Upper lobe of left lung (tissue), 4 donors: ENCODE measurements around the gene NEDD4L.

Experiments
- CTCF ChIP-seq, 6 experiments: fragments of 450-650 bp in 4 of 6; fragments of 200-600 bp in 2 of 6; sonication (generic) in 2 of 6; IDR thresholded peaks; one replicate each; pipeline ENCODE4 v1.5.1; 2016 to 2019; ENCODE audit warnings: antibody characterized with exemption in 6 of 6
- EP300 ChIP-seq, 4 donors: sonication (generic); formaldehyde crosslinking; IDR thresholded peaks; one replicate each; pipeline ENCODE4 v1.5.1; 2017; ENCODE audit warnings: antibody characterized with exemption in 4 of 4, control low read depth in 2 of 4
- POLR2A ChIP-seq, 4 donors: fragments of 450-650 bp; IDR thresholded peaks; one replicate each; pipeline ENCODE4 v1.5.1; 2016 to 2017; ENCODE audit warnings: antibody characterized with exemption in 4 of 4, mild to moderate bottlenecking in 2 of 4
- POLR2AphosphoS5 ChIP-seq, 2 donors: sonication (generic); formaldehyde crosslinking; IDR thresholded peaks; one replicate each; pipeline ENCODE4 v1.5.1; 2017; ENCODE audit warnings: antibody characterized with exemption in 2 of 2

DNA sequence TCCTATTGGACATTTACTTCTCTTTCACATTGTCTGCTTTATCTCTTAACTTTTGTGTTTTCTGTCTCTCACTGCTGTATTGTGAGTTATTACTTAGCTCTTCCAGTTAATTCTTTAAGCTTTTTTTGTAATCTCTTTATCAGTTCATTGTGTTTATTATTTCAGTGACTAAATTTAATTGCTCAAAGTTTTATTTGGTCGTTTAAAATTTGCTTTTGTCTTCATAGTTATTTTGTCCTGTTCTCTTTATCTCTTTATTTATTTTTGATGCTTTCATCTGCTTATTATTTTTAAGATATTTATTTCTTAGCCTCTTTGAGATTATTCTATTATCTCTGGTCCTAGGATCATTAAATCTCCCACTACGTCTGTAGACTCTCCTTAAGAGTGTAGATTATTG lies 316.3 kb downstream of the NEDD4L start:
- TF ChIP-seq POLR2A (IDR thresholded peaks at IDR 0.05) (no peak), EP300 (IDR thresholded peaks at IDR 0.05) (no peak), CTCF (IDR thresholded peaks at IDR 0.05) (no peak), POLR2AphosphoS5 (IDR thresholded peaks at IDR 0.05) (no peak)
